GM18870 (cell line): ENCODE results near the gene ELL.

Experiments used
- ATAC-seq: cut with Tn5 transposase; IDR thresholded peaks from one replicate; pipeline ENCODE4 v1.9.1; 2021; ENCODE audit warnings: moderate library complexity; ENCODE audit not compliant: unreplicated experiment

ELL gene

DNA sequence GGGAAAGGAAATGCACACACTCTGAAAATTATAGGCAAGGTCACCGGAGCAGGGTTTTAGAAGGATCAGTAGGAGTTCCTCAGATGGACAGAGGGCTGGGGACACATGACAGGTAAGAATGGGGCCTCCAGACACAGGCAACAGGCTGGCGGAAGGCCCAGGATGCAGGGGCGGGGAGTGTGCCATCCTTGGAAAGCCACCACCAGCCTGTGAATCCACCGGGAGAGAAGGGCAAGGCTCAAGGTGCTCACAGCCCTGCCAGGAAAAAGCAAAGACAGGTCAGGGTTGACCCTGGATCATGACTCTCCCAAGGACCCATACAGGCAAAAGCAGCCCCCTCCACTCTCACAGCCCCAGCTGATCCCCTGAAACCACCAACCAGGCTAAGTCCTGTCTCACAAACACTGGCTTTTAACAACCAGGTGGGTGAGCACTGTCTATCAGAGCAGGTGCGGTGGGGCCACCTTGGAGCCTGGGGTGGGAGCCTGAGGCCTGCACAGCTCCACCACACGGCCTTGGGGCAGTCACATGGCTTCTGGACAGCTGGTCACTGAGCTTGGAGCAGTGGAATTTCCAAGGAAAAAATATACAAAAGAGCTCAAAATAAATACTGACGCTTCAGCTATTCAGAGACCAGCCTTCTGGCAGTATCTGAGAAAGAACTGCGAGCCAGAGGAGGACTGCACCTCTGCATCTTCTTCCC, 48.7 kb downstream of the ELL start:
- no peak for ATAC-seq

DNA sequence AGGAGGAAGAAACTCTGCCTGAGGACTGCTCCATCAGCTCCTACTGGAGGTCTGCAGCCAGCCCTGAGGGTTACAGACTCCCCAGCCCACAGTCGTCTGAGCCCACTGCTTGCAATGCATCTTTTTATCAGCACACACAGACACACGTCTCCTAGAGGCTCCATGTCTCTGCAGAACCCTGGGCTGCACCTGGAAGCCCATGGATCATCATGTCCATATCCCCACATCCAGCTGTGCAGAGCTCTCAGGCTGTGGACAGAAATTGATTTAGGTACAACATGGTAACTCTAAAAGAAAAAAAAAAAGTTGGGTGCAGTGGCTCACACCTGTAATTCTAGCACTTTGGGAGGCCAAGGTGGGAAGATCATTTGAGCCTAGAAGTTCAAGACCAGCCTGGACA, 51.1 kb downstream of the ELL start:
- no peak for ATAC-seq

DNA sequence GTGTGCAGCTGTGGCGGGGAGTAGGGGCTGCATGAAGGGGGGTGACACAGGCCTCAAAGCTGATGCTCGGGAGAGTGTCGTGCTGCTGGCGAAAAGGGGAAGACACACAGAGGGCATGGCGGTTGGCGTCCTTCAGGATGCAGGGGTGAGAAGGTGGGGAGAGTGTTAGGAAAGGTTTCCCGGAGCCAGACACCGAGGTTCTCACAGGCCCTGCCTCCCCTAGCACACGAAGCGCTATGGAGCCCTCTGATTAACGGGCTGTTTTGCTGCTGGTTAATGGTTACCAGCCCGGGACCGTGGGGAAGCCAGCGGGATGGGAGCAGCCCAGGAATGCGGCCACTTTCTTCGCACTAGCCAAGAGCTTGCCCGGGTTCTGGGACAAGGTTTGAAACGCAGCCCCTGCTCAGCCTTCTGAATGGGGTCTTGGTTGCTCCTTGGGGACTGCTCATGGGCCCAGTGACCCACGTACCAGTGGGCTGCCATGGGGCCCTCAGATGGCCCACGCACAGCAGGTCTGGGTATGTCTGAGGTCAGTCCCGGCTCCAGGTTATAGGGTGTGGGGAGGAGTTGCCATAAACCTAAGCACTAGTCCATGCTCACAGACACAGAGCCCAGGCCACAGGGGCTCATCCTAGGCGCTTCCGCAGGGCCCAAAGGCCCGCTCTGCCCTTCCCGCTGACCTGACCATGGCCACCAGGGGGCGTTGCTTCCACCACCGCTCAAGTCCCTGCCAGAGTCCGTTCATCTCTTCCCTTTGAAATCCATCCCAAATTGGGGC, 52.6 kb downstream of the ELL start:
- ATAC-seq = no peak

DNA sequence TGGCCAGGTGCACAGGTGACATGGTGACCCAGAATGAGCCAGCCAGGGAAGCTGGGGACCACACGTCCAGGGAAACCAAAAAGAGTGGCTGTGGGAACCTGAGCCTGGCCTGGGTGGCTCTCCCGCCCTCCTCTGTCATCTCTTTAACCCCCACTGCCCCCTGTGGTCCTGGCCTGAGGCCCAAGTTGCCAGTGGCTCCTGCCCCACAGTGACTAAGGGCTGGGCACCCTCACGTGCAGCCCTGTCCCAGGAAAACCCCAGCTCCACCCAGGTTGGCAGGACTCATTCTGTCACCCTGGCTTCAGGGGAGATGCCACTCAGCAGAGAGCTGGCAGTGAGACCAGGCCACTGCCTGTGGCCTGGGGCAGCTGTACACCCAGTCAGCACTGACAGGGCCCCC, 53.4 kb downstream of the ELL start:
- ATAC-seq = no peak

DNA sequence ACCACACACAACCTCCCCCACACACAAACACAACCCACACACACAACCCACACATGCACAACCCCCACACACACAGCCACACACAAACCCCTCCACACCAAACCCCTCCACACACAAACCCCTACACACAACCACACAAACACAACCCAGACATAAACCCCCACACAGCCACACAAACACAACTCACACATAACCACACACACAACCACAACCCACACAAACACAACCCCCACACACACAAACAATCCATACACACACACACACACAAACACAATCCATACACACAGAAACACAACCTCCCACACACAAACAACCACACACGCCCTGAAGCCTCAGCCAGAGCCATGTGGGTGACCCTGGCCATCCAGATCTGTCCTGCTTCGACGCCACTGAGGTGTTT, 53.9 kb downstream of the ELL start:
- ATAC-seq = no peak

DNA sequence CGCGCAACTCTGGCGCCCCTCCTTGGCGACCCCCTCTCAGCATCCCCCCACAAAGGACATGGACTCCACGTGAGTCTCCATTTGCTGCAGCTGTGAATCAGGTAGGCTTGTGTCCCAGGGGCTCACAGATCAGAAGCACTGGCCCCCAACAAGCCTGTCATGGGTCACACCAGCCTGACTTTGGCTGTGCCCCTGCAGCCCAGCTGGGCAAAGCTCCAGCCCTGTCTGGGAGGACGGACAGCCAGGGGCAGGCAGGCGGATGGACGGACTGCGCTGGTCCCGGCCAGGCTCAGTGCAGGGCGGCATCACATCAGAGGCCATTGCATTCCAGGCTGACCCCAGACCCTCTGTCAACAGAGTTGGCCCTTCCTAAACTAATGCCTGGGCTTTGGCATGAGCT, 55.5 kb downstream of the ELL start:
- ATAC-seq = no peak

DNA sequence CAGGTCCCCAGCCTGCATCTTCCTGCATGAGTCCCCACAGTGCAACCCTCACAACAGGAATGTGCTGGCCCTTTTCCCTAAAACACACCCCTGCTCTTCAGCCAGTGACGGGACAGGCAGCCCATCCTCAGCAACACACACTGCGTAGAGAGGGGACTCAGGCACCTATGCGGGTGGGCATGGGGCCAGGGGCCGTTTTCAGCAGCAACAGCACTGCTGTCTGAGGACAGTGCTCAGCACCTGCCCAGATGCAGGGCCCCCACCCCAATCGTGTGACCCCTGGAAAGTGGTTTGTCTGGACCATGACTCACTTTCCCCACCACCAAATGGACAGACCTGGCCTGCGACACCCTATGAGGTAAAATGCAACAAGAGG, 55.9 kb downstream of the ELL start:
- ATAC-seq = no peak

DNA sequence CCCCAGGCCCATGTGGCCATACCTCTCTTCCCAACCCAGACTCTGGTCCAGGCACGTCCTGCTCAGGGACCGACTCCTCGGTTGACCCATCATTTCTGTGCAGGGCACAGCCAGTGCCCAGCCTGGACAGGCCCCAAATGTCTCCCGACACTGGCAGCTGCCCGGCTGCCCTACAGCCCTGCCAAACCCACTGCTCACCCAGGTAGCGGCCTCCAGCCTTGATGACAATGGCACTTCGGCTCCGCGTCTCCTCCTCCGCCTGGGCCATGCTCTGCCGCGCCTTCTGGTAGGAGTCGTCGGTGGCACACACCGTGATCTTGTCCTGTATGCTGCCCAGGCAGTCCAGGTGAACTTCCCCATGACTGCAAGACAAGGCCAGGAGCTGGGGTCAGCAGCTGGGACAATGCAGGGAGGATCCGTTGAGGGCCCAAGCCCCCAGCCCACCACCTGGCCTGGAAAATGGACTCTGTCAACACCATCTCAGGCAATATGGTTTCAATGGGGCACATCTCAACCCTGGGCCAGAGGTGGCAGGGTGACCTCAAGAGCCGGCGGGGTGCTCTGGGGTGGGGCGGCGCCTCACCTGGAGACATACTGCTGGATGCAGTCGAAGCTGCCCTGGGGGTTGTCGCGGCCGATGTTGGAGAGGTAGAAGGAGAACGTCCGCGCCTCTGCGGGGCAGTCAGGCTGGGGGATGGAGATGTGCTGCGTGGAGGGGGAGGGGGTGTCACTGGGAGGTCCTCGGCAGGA, 56.5 kb downstream of the ELL start:
- ATAC-seq = no peak

DNA sequence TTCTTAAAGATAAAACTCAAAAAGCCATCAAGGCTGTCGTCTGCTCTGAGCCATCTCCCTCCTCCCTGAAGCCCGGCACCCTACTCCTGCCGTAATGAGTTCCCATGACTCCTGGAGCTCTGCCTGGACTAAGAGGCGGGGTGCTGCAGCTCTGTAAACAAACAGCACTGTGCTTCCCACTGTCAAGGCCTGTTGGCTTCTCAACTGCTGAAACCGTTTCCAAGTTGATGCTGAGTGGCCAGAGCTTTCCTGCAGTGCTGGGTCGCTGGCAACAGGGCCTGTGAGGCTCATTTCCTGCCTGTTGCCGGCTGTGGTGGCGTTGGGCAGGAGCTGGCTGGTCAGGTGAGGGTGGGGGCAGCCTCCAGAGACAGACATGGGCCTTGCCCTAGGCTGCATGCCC, 57.2 kb downstream of the ELL start:
- no peak for ATAC-seq

DNA sequence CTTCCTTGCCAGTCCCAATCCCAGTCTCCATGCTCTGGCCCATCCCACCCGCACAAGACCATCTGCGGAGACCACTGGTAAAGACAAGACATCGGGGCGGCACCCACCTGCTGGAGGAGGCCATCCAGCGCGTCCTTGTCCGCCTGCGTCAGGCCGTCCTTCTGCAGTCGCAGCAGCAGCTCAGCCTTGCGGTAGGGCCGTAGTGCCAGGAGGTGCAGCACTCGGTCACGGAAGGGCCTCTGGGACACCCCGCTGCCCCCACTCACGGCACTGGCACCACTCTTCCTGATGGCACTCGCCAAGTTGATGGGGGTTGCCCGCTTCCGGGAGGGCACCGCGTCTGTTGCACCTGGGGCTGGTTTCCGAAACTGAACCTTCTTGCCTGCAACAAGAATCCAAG, 60.4 kb downstream of the ELL start:
- ATAC-seq = no peak

DNA sequence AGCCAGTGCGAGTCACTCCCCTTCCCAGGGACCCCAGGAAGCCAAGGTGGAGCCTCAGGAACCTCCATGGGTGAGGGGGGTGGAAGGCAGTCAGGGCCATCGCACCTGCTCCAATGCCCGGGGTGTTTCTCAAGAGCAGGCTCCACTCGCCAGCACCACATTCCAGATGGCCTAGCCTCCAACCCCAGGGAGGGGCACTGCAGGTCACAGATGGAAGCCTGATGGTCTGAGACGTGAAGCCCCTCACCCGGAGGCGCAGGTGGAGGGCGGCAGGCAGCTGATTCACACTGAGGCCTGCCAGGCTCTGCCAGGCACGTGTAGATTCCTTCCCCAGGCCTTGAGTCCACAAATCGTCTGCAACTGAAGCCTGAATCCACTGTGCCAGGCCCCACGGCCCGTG, 61.0 kb downstream of the ELL start:
- no peak for ATAC-seq

DNA sequence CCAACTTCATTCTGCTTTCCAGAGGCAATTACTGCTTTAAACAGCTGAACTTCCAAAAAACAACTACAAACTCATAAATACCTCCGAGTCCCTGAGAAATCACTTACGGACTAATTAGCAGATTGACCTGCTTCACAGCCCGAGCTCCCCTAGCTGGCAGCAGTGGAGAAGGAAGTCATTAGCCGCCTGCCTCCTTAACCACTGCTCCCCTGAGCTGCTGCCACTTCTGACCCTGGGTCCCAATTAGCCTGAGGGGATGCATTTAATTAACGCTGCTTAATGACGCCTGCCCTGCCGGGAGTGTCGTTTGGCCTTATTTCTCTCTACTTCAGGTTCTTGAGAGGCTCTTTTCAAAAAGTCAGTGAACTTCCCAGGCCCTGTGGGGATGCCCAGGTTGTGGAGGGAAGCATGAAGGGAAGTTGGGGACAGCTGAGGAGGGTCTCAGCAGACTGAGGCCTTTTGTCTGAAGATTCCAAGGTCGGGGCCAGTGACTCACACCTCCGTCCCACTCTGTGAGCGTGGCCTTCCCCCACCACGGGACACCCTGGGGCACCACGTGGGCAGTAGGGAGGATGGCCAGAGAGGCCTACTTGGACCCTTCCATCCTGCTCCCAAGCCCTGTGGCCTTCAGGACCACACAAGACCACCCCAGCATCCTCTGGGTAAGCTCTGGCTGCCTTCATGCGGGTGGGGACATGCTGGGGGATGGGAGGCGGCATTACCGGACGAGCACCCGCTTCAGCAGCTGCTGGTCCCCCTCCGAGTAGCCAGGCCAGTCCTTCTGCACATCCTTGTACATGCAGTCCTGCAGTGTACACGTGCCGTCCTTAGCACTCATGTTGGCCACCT, 64.2 kb downstream of the ELL start:
- no peak for ATAC-seq

DNA sequence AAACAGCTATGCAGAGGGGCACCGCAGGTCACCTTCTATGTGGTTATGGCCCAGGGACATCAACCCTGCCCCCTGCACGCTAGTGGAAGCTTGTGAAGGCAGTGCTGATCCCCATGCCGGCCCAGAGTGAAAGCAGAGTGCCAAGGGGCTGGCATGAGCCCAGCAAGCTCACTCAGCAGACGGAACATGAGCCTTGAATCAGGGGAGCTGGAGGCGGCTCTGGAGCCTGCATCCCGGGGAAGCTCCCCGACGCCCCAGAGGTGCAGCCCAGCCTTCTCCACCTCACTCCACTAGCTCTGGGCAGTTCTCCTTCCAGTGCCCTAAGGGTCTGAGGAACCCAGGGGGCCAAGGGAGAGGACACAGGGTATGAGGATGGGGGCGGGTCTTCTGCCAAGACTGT, 64.9 kb downstream of the ELL start:
- no peak for ATAC-seq

DNA sequence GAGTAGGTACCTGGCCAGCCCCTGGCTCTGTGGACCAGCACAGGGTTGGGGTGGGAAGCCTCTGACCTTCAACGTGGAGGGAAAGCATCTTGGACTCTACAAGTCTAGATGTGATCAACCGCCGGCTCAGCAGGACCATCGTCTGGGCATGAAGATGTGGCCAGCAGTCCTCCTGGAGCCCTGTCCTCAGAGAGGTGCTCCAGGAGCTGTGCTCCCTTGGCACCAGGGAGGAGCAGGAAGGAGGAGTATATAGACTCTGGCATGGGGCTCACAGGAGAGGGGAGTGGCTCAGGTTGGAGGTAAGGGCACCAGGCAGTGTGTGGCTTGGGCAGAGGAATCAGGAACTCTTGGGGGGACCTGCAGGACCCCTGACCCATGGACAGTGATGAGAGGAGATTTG, 65.6 kb downstream of the ELL start:
- ATAC-seq = no peak

DNA sequence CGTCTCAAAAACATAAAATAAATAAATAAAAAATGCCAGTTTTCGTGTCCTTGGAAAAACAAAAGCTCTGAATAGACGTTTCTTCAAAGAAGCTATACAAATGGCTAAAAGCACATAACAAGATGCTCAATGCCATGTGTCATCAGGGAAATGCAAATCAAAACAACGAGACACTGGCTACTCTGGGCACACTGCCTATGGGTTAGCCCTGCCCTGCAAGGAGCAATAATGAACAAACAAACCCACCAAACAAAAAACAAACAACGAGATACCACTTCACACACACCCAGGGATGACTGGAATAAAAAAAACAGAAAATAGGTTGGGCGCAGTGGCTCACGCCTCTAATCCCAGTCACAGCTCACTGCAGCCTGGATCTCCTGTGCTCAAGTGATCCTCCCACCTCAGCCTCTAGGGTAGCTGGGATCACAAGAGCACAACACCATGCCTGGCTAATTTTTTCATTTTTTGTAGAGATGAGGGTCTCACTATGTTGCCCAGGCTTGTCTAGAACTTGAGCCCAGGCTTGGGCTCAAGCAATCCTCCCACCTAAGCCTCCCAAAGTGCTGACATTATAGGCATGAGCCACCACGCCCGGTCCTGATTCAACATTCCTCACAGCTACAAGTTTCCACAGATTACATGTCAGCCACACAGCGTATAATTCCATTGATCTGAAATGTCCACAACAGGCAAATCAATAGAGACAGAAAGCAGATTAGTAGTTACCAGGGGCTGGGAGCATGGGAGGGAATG, 68.4 kb downstream of the ELL start:
- ATAC-seq = no peak

DNA sequence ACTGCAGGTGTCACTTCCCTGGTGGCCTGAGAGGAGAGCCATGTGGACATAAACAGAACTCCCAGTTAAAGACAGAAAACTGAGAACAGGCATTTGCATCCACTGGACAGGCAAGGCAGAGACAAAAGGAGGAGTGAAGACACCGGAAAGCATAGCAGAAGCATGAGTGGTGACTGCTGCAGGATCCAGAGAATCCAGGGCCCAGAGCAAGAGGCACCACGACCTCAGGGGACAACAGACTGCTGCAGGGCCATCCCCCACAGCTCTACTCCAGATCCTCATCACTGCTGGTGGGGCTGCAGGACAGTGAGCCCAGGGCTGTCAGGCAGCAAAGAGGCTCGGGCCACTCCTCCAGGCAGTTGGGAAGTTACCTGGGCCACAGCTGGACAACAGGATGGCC, 69.5 kb downstream of the ELL start:
- ATAC-seq = no peak

DNA sequence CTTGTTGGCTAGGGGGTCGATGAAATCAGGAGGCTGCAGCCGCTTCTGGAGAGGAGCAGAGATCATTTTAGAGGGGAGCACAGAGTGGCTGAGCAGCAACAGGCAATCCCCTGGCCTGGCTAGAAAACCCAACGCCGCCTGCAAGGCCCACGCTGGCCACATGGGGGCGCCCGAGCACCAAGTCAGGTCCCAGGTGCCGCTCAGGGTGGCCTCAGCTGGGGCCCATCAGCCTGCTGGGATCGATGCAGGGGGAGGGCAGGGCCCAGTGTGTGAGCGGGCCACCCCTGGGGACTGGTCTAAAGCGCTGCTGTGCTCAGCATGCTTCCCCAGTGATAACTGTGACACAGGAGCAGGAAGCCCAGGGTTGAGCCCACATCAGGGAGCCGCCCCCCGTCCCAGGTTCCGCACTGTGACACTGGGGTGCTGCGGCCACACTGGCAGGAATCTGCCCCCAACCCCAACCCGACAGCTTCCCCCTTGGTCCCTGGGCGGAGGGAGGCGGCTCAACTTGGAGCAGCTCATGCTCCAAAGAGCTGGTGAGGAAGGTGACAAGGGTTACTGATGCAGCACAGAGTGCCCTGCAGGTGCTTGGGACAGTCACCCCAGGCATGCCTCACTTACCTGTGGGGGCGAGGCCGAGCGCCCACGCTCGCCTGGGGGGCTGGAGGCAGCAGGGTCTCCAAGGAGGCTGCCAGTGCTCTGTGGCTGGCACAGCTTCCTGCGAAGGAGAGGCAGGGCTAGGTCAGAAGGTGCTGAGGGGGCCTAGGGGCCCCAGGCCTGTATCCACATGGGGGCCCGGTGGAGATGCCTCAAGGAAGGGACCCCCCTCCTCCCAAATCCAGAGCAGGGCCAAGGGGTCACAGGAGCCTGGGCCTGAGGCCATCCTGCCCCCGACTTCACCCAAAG, 70.7 kb downstream of the ELL start:
- no peak for ATAC-seq

DNA sequence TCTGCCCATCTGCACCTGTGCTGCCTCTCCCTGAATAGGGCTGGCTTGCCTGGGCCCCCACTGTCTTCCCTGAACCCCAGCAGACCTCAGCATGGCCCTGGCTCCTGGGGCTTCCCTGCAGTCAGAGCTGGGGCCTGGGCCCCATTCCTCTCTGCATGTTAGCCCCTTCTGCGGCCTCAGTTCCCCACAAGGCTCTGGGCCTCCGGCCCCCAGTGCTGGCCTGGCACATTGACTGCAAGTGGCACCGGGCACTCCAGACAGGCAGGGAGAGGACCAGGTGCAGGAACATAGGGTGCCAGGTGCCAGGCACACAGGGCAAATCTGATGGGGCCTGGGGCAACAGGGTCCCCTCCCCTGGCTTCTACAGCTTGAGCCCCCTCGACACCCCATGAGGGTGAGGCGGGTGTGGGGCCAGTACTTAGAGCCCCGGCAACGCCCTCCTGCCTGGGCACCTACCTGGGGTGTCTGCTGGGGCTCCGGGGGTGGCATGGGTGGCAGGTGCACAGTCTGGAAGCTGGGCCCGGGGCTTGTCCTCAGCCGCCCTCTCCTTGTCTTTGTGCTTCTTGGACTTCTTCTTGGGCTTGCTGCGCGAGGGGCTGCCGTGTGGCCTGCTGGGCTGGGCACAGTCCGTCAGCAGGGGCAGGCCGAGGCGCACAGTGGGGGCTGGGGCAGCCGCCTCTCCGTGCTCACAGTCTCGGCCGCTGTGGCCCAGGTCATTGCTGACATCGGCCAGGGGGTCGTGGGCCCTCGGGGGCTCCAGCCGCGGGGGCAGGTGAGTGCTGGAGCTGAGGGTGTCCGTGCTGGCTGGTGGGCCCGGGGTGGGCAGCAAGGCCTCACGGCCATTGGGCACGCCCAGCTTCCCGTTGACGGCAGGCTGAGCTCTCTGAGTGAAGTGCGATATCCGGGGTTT, 71.6 kb downstream of the ELL start:
- ATAC-seq = no peak
